Fibroblast of villous mesenchyme (primary cell): ENCODE results near the gene PLS1. TPM values are rescaled to one million over a fixed set of nuclear protein-coding genes. Genes with fewer than 3 reads are reported as not detected.

ENCODE experiments used
- DNase-seq: peaks from one replicate; pipeline ENCODE4 v3.0.0-alpha.2; 2010; ENCODE audit warnings: low read depth
- H3K4me3 ChIP-seq: 2 replicates; pipeline ENCODE4 v1.5.1; 2011; ENCODE audit warnings: low read depth, mild to moderate bottlenecking, low read length
- CTCF ChIP-seq: IDR thresholded peaks from 2 replicates; pipeline ENCODE4 v1.5.1; 2012; ENCODE audit warnings: low read depth, mild to moderate bottlenecking, low read length; ENCODE audit not compliant: insufficient read depth
- total RNA-seq: library from RNA; depleted of rRNA; stranded (reverse); fragments of >200 nt; gene quantifications from 2 replicates; pipeline ENCODE4 v1.2.3, GENCODE V29; 2012

Gene PLS1
- total RNA-seq, 1 donor = 3.0 TPM

- no peak overlapping the region for H3K4me3 ChIP-seq
- DNase-seq = no peak
- TF ChIP-seq CTCF = no peak
Observed at GRCh38 chr3:142611206-142611605, 15.0 kb downstream of the PLS1 start.

DNA sequence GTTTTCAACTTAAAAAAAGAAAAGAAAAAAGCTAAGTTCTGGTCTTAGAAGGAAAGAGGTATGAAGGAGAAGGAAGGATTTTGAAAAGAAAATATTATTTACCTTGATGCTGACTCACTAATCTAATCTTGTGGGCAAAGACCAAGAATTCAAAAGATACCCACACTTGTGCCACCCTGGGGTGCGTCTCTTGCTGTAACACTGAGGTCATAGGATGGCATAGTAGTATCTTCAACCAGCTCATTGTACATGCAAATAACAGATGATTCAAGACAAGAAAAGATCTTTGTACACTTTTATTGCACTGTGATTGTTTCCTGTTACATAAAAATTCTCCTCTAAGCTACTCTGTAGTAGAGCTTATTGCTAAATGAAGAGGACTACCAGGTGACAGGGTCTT lies 17.3 kb downstream of the PLS1 start:
- DNase-seq = no peak
- no peak for TF ChIP-seq CTCF
- H3K4me3 ChIP-seq = no peak overlapping the region

- no peak for DNase-seq
- TF ChIP-seq CTCF = no peak
- no peak overlapping the region for H3K4me3 ChIP-seq
Observed at GRCh38 chr3:142614059-142614626, 17.9 kb downstream of the PLS1 start.

GRCh38 chr3:142615171-142615570 lies 19.0 kb downstream of the PLS1 start:
- no peak for DNase-seq
- H3K4me3 ChIP-seq = no peak overlapping the region
- no peak for TF ChIP-seq CTCF

DNA sequence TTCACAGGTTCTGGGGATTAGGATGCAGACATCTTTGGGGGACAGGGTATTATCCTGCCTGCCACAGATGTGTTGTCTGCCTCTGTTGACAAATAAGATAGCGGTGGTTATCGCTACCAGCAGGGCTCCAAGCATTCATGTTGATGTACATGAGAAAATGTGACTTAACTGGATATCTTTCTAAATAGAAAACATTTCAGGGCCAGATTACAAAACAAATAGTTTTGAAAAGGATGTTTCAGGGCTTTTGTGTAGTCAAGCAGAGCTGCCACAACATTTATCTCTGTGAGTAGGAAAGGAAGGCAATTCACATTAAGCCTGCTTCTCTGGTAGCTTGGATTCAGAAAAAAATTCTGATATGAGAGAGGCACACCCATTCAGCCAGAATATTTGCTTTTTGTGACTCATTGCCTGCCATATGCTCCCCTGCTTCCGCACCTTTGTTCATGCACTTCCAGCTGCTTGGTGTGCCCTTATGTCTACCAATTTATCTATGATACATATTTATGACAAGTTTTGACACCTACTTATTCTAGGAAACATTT lies 22.8 kb downstream of the PLS1 start:
- no peak for TF ChIP-seq CTCF
- H3K4me3 ChIP-seq = no peak overlapping the region
- DNase-seq = no peak

GRCh38 chr3:142622405-142622804 lies 26.2 kb downstream of the PLS1 start:
- no peak for DNase-seq
- no peak for TF ChIP-seq CTCF
- no peak overlapping the region for H3K4me3 ChIP-seq

- TF ChIP-seq CTCF = no peak
- DNase-seq = no peak
- no peak overlapping the region for H3K4me3 ChIP-seq
Observed at GRCh38 chr3:142623194-142623593, 27.0 kb downstream of the PLS1 start.
